ENCODE results near the gene ALPL.

DNA sequence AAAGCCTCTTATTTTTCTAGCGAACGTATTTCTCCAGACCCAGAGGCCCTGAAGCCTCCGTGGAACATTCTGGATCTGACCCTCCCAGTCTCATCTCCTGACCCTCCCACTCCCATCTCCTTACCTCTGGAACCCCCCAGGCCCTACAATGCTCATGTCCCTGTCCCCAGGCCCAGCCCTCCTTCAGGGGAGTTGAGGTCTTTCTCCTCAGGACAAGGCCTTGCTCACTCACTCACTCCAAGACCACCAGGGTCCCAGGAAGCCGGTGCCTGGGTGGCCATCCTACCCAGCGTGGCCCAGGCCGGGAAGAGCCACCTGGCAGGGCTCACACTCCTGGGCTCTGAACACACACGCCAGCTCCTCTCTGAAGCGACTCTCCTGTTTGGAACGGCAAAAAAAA is 68.7 kb downstream of the ALPL start:
- TF ChIP-seq POLR2AphosphoS5 (IDR thresholded peaks at IDR 0.05) (no peak), POLR2A (IDR thresholded peaks at IDR 0.05) (no peak), EP300 (IDR thresholded peaks at IDR 0.05) (no peak)
- TF ChIP-seq, protein P1, sequence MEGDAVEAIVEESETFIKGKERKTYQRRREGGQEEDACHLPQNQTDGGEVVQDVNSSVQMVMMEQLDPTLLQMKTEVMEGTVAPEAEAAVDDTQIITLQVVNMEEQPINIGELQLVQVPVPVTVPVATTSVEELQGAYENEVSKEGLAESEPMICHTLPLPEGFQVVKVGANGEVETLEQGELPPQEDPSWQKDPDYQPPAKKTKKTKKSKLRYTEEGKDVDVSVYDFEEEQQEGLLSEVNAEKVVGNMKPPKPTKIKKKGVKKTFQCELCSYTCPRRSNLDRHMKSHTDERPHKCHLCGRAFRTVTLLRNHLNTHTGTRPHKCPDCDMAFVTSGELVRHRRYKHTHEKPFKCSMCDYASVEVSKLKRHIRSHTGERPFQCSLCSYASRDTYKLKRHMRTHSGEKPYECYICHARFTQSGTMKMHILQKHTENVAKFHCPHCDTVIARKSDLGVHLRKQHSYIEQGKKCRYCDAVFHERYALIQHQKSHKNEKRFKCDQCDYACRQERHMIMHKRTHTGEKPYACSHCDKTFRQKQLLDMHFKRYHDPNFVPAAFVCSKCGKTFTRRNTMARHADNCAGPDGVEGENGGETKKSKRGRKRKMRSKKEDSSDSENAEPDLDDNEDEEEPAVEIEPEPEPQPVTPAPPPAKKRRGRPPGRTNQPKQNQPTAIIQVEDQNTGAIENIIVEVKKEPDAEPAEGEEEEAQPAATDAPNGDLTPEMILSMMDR (IDR thresholded peaks at IDR 0.05) = no peak

Data from stomach (tissue), 4 donors.